HFFc6 (cell line): Measurements from ENCODE around the gene FSTL4. TPM values are rescaled to one million over a fixed set of nuclear protein-coding genes. Genes with fewer than 3 reads are reported as not detected.

Experiments
- DNase-seq: peaks from one replicate; pipeline ENCODE4 v3.0.0-alpha.2; 2018
- H3K27ac Mint-ChIP-seq: 2 replicates; pipeline ENCODE4 v1.8.0; 2020; ENCODE audit warnings: mild to moderate bottlenecking, mixed read lengths
- H3K27me3 Mint-ChIP-seq: 2 replicates; pipeline ENCODE4 v1.8.0; 2021; ENCODE audit warnings: mild to moderate bottlenecking, moderate library complexity, mixed read lengths; ENCODE audit not compliant: insufficient read depth
- H3K36me3 Mint-ChIP-seq: 2 replicates; pipeline ENCODE4 v1.8.0; 2021; ENCODE audit warnings: low read depth, mixed read lengths
- H3K4me1 Mint-ChIP-seq: 2 replicates; pipeline ENCODE4 v1.8.0; 2020; ENCODE audit warnings: low read depth, mixed read lengths
- H3K4me3 Mint-ChIP-seq: 2 replicates; pipeline ENCODE4 v1.8.0; 2020; ENCODE audit warnings: mild to moderate bottlenecking, moderate library complexity, mixed read lengths
- H3K9me3 Mint-ChIP-seq: 2 replicates; pipeline ENCODE4 v1.8.0; 2020; ENCODE audit warnings: mild to moderate bottlenecking, mixed read lengths
- CTCF ChIP-seq: fragments of 200-600 bp; sonication (generic); IDR thresholded peaks from 2 replicates; pipeline ENCODE4 v1.5.0; 2021; ENCODE audit warnings: antibody characterized with exemption, mild to moderate bottlenecking
- total RNA-seq, 6 experiments: library from RNA; stranded (reverse); fragmentation: NEBNext Ultra II Directional; extraction: Animal tissue kit (Norgen Biotek cat#: 25700); gene quantifications; 2 replicates in 1 of 6; 3 replicates in 5 of 6; pipeline ENCODE4 v1.2.3, GENCODE V29; 2021

The FSTL4 gene
- total RNA-seq, 6 experiments from 2014 or later = not detected

GRCh38 chr5:133199417-133200178 is 412.7 kb downstream of the FSTL4 start:
- Mint-ChIP-seq H3K27me3 (peaks cover 40% of the 10 kb centered on the region), H3K4me3 (no peak overlapping the region), H3K27ac (no peak overlapping the region), H3K36me3 (no peaks in the 10 kb centered on the region), H3K9me3 (no peaks in the 10 kb centered on the region), H3K4me1 (no peaks in the 10 kb centered on the region)
- no peak for TF ChIP-seq CTCF
- no peak for DNase-seq

GRCh38 chr5:133198511-133198910 is 413.8 kb downstream of the FSTL4 start:
- no peaks in the 10 kb centered on the region for H3K4me1 Mint-ChIP-seq
- H3K36me3 Mint-ChIP-seq = no peaks in the 10 kb centered on the region
- H3K27ac Mint-ChIP-seq = no peak overlapping the region
- no peaks in the 10 kb centered on the region for H3K9me3 Mint-ChIP-seq
- H3K27me3 Mint-ChIP-seq = peaks cover 47% of the 10 kb centered on the region
- no peak for TF ChIP-seq CTCF
- no peak for DNase-seq
- H3K4me3 Mint-ChIP-seq = no peak overlapping the region

GRCh38 chr5:133196441-133197085 is 415.8 kb downstream of the FSTL4 start:
- H3K36me3 Mint-ChIP-seq = no peaks in the 10 kb centered on the region
- no peaks in the 10 kb centered on the region for H3K4me1 Mint-ChIP-seq
- no peak overlapping the region for H3K4me3 Mint-ChIP-seq
- no peaks in the 10 kb centered on the region for H3K9me3 Mint-ChIP-seq
- H3K27ac Mint-ChIP-seq = no peak overlapping the region
- no peak for DNase-seq
- no peak for TF ChIP-seq CTCF
- peaks cover 48% of the 10 kb centered on the region for H3K27me3 Mint-ChIP-seq

- no peaks in the 10 kb centered on the region for H3K4me1 Mint-ChIP-seq
- no peak for DNase-seq
- H3K9me3 Mint-ChIP-seq = no peaks in the 10 kb centered on the region
- TF ChIP-seq CTCF = no peak
- H3K36me3 Mint-ChIP-seq = no peaks in the 10 kb centered on the region
- peaks cover 43% of the 10 kb centered on the region for H3K27me3 Mint-ChIP-seq
- no peak overlapping the region for H3K27ac Mint-ChIP-seq
- H3K4me3 Mint-ChIP-seq = no peak overlapping the region
These were observed 417.1 kb downstream of the FSTL4 start for GRCh38 chr5:133195250-133195649.

- H3K36me3 Mint-ChIP-seq = no peaks in the 10 kb centered on the region
- H3K27me3 Mint-ChIP-seq = peaks cover 30% of the 10 kb centered on the region
- no peak overlapping the region for H3K4me3 Mint-ChIP-seq
- TF ChIP-seq CTCF = no peak
- no peak for DNase-seq
- H3K9me3 Mint-ChIP-seq = no peaks in the 10 kb centered on the region
- no peaks in the 10 kb centered on the region for H3K4me1 Mint-ChIP-seq
- no peak overlapping the region for H3K27ac Mint-ChIP-seq
These were observed 418.5 kb downstream of the FSTL4 start for GRCh38 chr5:133193794-133194193.
